Measurements from ENCODE around the gene CALML5. TPM values are rescaled to one million over a fixed set of nuclear protein-coding genes. Genes with fewer than 3 reads are reported as not detected.

Gene CALML5
- polyA plus RNA-seq, 1 donor from 2014 or later = not detected

- no peaks in the 10 kb centered on the region for H3K79me2 ChIP-seq (replicated peaks; ENCODE audit: insufficient read depth, low read length)
- no peaks in the 10 kb centered on the region for H3K36me3 ChIP-seq (ENCODE audit: insufficient read depth, low read length)
- H3K4me2 ChIP-seq (ENCODE audit: low read length) = no peak overlapping the region
- H3K27me3 ChIP-seq (ENCODE audit: insufficient read depth, low read depth, low read length) = no peaks in the 10 kb centered on the region
- no peak overlapping the region for H3K4me3 ChIP-seq (ENCODE audit: low read length)
- H4K20me1 ChIP-seq (ENCODE audit: insufficient read depth) = no peaks in the 10 kb centered on the region
- H2AFZ ChIP-seq (ENCODE audit: low read depth, low read length) = no peak overlapping the region
- TF ChIP-seq CTCF (IDR thresholded peaks at IDR 0.05; ENCODE audit: poor library complexity, severe bottlenecking) = no peak
- no peak for TF ChIP-seq POLR2AphosphoS5 (IDR thresholded peaks at IDR 0.05)
- TF ChIP-seq RAD21 (conservative IDR thresholded peaks at IDR 0.05) = no peak
- TF ChIP-seq REST (IDR thresholded peaks at IDR 0.05; ENCODE audit: borderline replicate concordance) = no peak
- TF ChIP-seq EP300 (conservative IDR thresholded peaks at IDR 0.05; ENCODE audit: poor library complexity, severe bottlenecking) = no peak
- TF ChIP-seq TAF1 (IDR thresholded peaks at IDR 0.05; ENCODE audit: low read depth) = no peak
- TF ChIP-seq EZH2 (IDR thresholded peaks at IDR 0.05; ENCODE audit: borderline replicate concordance, insufficient read depth, low read length, poor library complexity, severe bottlenecking) = no peak
- TF ChIP-seq MXI1 (conservative IDR thresholded peaks at IDR 0.05; ENCODE audit: poor library complexity, severe bottlenecking) = no peak
- TF ChIP-seq SMC3 (conservative IDR thresholded peaks at IDR 0.05; ENCODE audit: poor library complexity) = no peak
- H3F3A ChIP-seq (ENCODE audit: insufficient read depth, low read length, poor library complexity, severe bottlenecking) = no peaks in the 10 kb centered on the region
- no peaks in the 10 kb centered on the region for H3K9me3 ChIP-seq (ENCODE audit: low read length)
- no peak overlapping the region for H3K9ac ChIP-seq (ENCODE audit: low read length)
- H3K27ac ChIP-seq (ENCODE audit: low read length) = no peak overlapping the region
- no peaks in the 10 kb centered on the region for H3K9me2 ChIP-seq (ENCODE audit: insufficient read depth, low read length)
These were observed 12.5 kb downstream of the CALML5 start for GRCh38 chr10:5486853-5487235.

- H3K9me2 ChIP-seq (ENCODE audit: insufficient read depth, low read length) = no peaks in the 10 kb centered on the region
- H3K36me3 ChIP-seq (ENCODE audit: insufficient read depth, low read length) = no peaks in the 10 kb centered on the region
- H3K4me3 ChIP-seq (ENCODE audit: low read length) = no peak overlapping the region
- H3K79me2 ChIP-seq (replicated peaks; ENCODE audit: insufficient read depth, low read length) = no peaks in the 10 kb centered on the region
- no peak overlapping the region for H3K9ac ChIP-seq (ENCODE audit: low read length)
- no peak overlapping the region for H3K4me2 ChIP-seq (ENCODE audit: low read length)
- no peak overlapping the region for H2AFZ ChIP-seq (ENCODE audit: low read depth, low read length)
- H4K20me1 ChIP-seq (ENCODE audit: insufficient read depth) = no peaks in the 10 kb centered on the region
- no peak overlapping the region for H3K27ac ChIP-seq (ENCODE audit: low read length)
- no peaks in the 10 kb centered on the region for H3K27me3 ChIP-seq (ENCODE audit: insufficient read depth, low read depth, low read length)
- no peaks in the 10 kb centered on the region for H3F3A ChIP-seq (ENCODE audit: insufficient read depth, low read length, poor library complexity, severe bottlenecking)
- no peak for TF ChIP-seq POLR2AphosphoS5 (IDR thresholded peaks at IDR 0.05)
- H3K9me3 ChIP-seq (ENCODE audit: low read length) = no peaks in the 10 kb centered on the region
These were observed 13.2 kb downstream of the CALML5 start for GRCh38 chr10:5485948-5486852.

Data from neural cell (in vitro differentiated cells).